SU-DHL-6 (cell line): ENCODE results near the gene KIF13A.

Experiments used
- EZH2phosphoT487 ChIP-seq: fragments of 200-600 bp; sonication (generic), shearing (Covaris generic); conservative IDR thresholded peaks from 2 replicates; pipeline ENCODE4 v1.6.1; 2018; ENCODE audit warnings: mild to moderate bottlenecking, antibody characterized with exemption, low read length, moderate library complexity, mixed read lengths
- TF ChIP-seq, protein P1 (sequence below): fragments of 200-600 bp; sonication (generic); IDR thresholded peaks from one replicate; pipeline ENCODE4 v1.5.1; 2017; ENCODE audit warnings: antibody characterized with exemption, mild to moderate bottlenecking, low read length, moderate library complexity; ENCODE audit not compliant: insufficient read depth, poor library complexity, severe bottlenecking

DNA sequence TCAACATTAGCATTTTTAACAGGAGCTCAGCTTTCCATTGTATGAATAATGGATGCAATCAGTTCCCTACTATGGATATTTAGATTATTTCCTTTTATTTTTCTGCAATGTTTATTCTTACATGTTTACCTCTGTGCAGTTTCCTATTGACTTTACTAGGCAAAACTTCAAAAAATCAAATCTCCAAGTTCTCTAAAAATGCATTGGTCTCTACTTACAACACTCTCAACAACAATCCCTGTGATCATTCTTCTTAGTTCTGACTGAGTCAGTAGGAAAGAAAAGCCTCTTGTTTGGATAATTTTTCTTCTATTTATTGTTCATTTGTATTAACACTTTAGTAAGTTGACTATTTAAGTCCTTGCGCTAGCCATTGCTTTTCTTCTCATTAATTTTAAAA, 126.1 kb downstream of the KIF13A start:
- TF ChIP-seq, protein P1, sequence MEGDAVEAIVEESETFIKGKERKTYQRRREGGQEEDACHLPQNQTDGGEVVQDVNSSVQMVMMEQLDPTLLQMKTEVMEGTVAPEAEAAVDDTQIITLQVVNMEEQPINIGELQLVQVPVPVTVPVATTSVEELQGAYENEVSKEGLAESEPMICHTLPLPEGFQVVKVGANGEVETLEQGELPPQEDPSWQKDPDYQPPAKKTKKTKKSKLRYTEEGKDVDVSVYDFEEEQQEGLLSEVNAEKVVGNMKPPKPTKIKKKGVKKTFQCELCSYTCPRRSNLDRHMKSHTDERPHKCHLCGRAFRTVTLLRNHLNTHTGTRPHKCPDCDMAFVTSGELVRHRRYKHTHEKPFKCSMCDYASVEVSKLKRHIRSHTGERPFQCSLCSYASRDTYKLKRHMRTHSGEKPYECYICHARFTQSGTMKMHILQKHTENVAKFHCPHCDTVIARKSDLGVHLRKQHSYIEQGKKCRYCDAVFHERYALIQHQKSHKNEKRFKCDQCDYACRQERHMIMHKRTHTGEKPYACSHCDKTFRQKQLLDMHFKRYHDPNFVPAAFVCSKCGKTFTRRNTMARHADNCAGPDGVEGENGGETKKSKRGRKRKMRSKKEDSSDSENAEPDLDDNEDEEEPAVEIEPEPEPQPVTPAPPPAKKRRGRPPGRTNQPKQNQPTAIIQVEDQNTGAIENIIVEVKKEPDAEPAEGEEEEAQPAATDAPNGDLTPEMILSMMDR = no peak
- no peak for TF ChIP-seq EZH2phosphoT487
